Stomach (tissue), 4 donors: ENCODE results near the gene TOMM5.

ENCODE experiments used
- CTCF ChIP-seq, 7 experiments: fragments of 450-650 bp in 4 of 7; fragments of 200-600 bp in 3 of 7; sonication (generic) in 3 of 7; IDR thresholded peaks; one replicate each; pipeline ENCODE4 v1.5.1; 2016 to 2019; ENCODE audit warnings: antibody characterized with exemption in 7 of 7, control low read depth in 2 of 7, mild to moderate bottlenecking in 1 of 7
- POLR2A ChIP-seq, 4 donors: fragments of 450-650 bp; IDR thresholded peaks; one replicate each; pipeline ENCODE4 v1.6.1; 2016; ENCODE audit warnings: antibody characterized with exemption in 4 of 4, control low read depth in 2 of 4, mild to moderate bottlenecking in 1 of 4, moderate library complexity in 1 of 4

GRCh38 chr9:37639109-37639762, 46.8 kb upstream of the TOMM5 start:
- TF ChIP-seq POLR2A (IDR thresholded peaks at IDR 0.05), result no peak
- TF ChIP-seq CTCF (IDR thresholded peaks at IDR 0.05), result no peak
